Hematopoietic multipotent progenitor cell treated with erythropoietin and hydrocortisone succinate and interleukin-3 and kit ligand, for 6 days (in vitro differentiated cells): ENCODE data around the gene CNKSR3.

ENCODE experiments used
- DNase-seq: peaks from one replicate; pipeline ENCODE4 v3.0.0-alpha.2; 2015

CNKSR3 gene

DNA sequence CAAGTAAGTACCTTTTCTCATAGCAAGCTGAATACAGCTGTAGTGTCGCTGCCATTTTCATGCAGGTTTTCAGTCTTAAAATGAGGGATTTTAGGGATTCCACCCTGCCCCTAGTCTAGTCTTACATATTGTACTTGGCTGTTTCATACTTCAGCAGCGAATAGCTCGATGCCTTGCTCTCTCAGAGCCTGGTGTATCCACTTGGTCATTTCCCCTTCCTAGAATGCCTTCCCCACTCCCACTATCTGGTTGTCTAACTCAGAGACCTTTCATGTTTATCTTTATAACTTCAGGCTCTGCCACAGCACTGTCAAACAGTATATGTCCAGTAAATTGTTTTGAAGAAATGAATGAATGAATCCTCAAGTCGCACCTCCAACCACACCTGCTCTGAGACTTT, 132.8 kb downstream of the CNKSR3 start:
- DNase-seq, result no peak

DNA sequence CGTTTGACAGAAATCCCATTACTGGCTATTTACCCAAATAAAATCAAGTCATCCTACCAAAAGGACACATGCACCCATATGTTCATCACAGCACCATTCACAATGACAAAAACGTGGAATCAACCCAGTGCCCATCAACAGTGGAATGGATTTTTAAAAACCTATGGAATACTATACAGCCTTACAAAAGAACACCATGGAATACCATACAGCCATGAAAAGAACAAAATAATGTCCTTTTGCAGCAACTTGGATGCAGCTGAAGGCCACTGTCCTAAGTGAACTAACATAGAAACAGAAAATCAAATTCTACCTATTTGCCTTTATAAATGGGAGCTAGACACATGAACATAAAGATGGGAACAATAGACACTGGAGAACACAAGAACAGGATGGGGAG, 136.5 kb downstream of the CNKSR3 start:
- no peak for DNase-seq

DNA sequence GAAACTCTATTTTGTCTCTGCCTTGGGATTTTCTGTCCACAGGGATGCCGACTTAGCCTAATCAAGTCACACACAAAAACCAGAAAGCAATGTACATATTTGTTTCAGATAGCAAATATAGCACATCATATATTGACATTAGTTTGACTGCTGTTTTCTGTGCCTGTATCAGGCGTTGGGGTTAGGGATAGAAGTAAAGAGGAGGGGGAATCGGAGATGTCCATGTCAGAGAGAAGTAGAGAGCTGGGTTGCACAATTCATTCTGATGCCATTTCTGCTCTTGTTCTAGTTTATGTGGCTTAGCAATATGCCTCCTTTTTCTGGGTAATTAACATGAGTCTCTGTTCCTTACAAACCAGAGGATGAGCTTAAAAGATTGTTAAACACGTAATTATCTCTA, 139.2 kb downstream of the CNKSR3 start:
- no peak for DNase-seq

DNA sequence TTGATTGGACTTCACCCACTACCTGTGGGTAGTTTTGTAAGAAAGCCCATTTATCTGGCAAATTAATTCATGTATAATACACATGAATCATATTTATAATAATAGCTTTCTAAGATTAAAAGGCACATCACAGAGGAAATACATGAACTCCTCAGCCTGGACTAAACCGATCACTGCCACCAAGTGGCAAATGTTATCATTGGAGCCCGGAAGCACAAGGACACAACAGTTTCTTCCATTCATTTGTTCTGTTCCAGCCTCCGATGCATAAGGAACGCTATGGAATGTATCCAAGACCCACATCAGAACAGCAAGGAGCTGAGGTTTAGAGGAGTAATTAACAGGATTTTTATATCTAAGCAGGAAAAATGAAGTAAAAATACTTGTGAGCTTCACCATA, 139.9 kb downstream of the CNKSR3 start:
- DNase-seq, result peak; percentile 65

DNA sequence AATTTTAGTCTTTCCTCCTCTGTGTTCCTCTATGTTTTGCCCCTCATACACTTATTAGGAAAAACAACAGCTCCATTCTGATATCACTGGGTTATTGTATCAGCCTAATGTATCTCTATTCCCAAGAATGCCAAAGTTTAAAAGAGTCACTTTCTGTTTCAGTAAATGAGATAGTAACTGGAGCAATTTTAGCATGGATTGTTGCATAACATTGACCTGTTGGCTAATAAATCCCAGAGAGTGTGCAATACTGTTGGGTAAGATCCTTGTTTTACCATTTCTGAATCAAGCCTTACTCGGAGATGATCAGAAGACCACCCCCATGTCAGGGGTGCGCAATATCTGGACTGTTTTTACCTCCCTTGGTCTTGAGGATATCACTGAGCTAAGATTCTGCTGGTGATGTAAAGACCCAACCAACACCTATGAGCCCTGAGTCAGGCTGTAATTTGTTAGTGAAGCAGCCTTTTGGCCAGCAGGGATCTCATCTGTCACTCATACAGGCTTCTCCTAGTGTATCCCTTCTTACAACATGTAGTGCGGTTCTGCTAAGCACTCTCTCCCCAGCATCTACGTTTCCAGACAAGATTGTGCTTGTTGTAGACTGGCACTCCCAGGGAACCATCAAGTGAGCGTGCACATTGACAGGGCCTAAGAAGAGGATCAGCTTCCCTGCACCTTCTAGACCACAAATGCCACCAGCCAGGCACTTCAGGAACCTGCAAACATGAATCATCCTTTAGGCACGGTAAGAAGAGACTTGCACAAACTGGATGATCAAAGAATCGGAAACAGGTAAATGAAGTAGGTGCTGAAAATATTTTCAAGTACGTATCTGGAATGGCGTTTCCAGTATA, 142.4 kb downstream of the CNKSR3 start:
- DNase-seq, result no peak

DNA sequence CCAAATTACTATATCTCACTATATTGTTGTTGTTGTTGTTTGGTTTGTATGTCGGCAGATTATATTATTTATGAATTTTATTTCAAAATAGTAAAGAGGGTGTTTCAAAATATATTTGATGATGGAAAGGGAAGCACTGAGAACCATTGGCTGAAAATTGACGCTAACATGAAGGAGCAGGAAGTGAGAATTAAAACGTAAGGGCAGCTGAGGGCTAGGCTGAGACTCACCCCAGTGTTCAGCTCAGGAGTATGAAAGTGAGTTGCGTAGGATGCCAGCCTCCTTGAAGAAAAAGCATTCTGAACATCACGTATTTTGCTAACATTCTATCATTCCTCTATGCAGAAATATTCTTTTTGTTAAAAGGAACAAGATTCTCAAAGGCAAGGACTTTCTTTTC, 143.1 kb downstream of the CNKSR3 start:
- no peak for DNase-seq

DNA sequence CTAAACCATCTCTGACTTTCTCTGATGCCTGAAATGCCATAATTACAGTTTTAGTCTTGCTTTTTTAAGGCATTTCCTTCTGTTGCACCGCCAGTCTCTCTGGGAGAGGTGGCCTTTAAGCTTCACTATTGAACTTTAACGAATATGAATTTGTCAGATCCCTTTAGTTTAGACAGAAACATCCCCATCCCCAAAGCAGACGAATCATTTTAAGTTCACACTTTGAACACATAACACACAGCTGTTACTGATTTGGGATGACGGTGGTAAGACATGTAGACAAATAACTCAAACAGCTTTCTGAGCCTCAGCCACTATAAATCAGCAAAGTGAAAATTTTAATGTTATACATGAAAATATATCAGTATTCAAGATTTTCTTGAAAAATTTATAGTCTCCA, 146.7 kb downstream of the CNKSR3 start:
- DNase-seq, result no peak

DNA sequence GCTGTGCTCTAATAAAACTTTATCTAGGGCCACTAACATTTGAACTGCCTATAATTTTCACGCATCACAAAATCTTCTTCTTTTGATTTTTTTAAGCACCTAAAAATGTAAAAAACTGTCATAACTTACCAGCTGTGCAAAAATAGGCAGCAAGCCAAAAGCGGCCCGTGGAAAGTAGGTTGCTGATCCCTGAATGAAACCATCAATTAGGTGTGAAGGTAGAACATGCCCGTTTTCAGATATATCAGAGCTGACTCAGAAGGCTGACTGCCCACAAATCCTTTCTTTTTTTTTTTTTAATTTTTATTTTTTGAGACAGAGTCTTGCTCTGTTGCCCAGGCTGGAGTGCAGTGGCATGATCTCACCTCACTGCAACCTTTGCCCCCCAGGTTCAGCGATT, 149.0 kb downstream of the CNKSR3 start:
- no peak for DNase-seq

DNA sequence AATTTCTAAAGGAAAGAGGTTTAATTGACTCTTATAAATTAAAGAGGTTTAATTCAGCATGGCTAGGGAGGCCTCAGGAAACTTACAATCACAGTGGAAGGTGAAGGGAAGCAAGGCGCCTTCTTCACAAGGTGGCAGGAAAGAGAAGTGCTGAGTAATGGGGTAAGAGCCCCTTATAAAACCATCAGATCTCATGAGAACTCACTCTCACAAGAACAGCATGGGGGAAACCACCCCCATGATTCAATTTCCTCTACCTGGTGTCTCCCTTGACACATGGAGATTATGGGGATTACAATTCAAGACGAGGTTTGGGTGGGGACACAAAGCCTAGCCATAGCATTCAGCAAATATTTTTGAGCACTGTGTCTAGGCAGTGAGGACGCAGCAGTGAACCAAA, 150.0 kb downstream of the CNKSR3 start:
- DNase-seq, result no peak

DNA sequence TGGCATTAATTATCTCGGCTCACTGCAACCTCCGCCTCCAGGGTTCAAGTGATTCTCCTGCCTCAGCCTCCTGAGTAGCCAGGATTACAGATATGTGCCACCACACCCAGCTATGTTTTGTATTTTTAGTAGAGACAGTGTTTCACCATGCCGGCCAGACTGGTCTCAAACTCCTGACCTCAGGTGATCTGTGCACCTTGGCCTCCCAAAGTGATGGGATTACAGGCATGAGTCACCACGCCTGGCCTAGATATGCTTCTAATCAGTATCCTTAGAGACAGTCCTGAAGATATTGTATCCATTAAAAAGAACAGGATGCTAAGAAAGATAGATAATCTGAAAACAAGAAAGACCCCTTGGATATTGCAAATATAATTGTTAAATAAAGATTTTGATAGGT, 150.8 kb downstream of the CNKSR3 start:
- DNase-seq, result no peak

DNA sequence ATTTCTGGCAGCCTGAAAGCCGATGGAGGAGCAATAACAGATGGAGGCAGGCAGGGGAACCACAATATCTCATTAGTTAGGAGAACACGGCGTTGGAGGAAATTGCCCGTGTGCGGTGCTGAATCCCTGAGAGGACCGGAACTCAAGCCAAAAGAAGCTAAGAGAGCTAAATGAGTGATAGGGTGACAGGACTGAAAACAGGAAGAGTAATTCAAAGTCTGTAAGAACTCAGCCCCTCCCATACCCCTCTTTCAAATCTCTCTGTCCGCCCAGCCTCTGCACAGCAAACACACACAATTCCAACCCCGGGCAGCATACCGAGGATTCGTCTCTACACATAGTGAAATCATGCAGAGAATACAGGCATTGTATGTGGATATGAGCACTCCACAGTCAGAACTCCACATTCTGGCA, 151.3 kb downstream of the CNKSR3 start:
- peak; percentile 51 for DNase-seq

DNA sequence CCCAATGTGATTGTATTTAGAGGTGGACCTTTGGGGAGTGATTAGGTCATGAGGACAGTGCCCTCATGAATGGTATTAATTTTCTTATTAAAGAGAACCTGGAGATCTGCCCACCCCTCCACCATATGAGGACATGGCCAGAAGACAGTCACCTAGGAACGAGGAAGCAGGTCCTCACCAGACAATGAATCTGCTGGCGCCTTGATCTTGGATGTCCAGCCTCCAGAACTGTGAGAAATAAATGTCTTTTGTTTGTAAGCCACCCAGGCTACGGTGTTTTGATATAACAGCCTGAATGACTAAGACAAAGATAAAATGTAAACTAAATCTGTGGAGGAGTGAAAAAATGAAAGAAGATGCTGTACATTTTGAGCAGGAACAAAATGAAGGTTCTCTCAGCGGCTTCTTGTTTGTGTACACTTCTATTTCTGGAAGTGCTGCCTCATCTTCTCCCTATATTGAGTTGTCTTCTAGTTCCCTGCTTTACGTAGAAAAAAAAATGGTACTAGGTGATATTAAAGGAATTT, 152.4 kb downstream of the CNKSR3 start:
- DNase-seq, result no peak

DNA sequence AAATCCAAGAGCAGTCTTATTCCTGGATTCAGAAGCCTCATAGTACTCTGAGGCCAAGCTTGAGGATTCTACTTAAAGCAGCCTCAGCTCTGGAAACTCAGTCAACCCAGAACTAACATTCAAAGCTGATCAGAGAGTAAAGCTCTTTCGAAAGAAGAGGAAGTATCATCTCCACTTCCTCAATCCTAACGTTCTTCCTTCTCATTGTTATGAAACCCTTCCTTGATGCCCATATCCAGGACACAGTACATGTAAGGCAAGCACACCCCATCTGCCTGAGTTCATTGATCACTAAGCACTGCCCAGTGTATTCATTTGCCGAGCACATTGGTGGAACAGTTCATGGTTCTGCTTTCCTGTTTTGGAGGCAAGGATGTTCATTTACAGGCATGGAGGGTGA, 153.8 kb downstream of the CNKSR3 start, which contains the start of gene IPCEF1:
IPCEF1 (minus strand) TSS at position 114 of the 400 bp plus-strand sequence. CDS start 90,856 bp downstream, outside the sequence.
- peak; percentile 41 for DNase-seq

DNA sequence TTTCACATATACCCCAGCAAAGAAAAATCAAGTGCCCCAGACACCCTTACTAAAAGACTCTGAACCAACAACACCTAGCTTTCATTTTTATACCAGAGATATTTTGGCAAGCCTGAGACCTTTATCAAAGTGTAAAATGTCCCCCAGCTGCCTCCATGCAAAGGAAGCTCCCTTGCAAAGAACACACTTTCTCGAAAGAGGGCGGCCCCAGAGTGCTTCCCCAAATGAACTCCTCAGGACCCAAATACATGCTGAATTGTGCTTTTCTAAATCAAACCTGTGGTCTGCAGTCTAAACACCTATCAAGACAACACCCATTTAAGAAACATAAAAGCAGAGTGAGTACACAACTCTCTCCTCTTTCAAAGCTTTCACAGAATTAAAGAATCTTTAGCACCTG, 154.4 kb downstream of the CNKSR3 start:
- no peak for DNase-seq

DNA sequence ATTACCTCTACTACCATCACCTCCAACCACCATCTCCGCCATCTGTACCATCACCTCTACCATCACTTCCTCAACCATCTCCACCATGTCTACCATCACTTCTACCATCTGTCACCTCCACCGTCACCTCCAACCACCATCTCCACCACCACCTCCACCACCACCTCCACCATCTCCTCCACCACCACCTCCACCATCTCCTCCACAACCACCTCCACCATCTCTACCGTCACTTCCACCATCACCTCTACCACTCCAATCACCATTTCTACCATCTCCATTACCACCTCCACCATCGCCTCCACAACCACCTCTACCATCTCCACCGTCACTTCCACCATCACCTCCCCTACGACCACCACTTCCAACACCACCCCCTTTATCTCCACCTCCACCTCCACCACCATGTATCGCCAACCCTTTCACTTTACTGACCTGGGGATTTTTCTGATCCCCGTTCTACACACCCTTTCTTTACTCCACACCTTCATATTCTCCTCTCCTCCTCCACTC, 156.2 kb downstream of the CNKSR3 start:
- DNase-seq, result no peak

DNA sequence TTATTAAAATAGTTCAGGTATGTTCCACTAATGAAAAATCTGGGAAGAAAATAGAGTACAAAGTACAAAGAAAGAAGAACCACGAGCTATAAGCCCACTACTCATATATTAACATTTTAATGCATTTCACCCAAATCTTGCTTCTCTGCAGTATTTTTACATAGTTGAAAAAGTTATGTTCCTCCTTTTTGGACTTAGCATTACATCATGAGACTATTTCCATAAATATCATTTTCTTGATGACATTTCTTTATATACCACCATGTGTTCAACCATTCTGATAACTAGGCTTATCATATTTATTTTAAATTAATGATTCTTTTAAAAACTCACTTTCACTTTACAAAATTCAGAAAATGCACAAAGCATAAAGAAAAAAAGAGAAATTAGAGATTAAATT, 156.9 kb downstream of the CNKSR3 start:
- no peak for DNase-seq

DNA sequence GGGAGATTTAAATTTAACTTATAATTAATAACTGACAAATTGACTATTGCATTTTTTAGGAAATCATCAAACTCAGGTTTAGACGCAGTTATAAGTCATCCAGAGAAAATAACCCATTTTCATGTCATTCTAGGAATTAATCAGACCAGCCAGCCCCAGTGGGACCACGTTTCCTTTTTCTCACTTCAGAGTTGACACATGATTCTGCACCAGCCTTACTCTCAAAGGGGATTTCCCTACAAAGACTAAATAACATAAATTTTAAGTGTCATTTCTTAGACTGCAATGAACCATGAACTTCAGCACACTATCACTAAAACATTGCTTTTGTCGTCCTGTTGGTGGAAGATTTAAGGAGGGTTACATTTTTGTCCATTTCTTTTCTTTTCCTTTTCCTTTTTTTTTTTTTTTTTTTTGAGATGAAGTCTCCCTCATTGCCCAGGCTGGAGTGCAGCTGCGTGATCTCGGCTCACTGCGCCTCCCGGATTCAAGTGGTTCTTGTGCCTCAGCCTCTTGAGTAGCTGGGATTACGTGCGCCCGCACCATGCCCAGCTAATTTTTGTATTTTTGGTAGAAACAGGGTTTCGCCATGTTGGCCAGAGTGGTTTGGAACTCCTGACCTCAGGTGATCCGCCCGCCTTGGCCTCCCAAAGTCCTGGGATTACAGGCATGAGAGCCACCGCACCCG, 157.4 kb downstream of the CNKSR3 start:
- no peak for DNase-seq

DNA sequence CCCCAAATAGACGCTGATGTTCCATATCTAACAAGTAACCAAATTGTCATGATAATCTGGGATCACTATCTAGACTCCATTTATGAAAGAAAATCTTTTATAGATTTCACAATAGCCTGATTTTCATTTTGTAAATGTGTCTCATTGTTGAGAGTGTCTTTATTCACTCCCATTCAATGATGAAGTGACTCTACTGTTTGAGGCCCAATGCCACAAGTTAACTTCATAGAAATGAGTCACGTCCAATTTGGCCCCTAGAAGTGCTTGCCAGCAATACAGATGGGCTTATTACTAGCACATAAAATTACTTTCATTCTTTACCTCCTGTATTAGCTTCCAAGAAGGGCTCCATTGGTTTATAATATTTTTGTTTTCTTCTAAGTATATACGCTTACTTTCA, 160.2 kb downstream of the CNKSR3 start:
- no peak for DNase-seq

DNA sequence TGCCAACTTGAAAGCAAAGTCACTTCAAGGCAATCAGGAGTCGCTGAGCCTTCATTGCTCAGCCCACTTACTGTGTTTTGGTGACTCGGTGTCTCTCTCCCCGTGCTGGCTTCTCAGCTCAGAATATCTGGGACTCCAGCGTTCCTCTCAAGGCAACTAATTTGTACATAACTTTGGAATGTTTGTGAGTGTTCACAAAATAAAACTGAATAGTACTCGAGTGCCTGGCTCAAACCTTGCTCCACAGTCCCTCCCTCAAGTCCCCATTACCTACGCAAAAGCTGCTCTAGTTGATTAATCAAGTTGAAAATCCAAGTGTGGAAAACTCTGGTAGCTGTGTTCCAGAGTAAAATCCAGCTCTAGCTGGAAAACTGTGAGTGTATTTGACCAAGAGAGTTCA, 162.5 kb downstream of the CNKSR3 start:
- DNase-seq, result no peak

DNA sequence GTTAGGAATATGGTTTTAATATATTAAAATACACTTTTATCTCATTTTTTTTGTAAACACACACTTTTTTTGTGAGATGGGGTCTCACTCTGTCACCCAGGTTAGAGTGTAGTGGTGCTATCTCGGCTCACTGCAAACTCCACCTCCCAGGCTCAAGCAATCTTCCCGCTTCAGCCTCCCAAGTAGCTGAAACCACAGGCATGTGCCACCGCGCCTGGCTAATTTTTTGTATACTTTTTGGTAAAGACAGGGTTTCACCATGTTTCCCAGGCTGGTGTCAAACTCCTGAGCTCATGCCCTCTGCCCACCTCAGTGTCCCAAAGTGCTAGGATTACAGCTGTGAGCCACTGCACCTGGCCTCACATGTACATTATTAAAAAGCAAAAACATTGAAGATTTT, 164.7 kb downstream of the CNKSR3 start:
- no peak for DNase-seq

DNA sequence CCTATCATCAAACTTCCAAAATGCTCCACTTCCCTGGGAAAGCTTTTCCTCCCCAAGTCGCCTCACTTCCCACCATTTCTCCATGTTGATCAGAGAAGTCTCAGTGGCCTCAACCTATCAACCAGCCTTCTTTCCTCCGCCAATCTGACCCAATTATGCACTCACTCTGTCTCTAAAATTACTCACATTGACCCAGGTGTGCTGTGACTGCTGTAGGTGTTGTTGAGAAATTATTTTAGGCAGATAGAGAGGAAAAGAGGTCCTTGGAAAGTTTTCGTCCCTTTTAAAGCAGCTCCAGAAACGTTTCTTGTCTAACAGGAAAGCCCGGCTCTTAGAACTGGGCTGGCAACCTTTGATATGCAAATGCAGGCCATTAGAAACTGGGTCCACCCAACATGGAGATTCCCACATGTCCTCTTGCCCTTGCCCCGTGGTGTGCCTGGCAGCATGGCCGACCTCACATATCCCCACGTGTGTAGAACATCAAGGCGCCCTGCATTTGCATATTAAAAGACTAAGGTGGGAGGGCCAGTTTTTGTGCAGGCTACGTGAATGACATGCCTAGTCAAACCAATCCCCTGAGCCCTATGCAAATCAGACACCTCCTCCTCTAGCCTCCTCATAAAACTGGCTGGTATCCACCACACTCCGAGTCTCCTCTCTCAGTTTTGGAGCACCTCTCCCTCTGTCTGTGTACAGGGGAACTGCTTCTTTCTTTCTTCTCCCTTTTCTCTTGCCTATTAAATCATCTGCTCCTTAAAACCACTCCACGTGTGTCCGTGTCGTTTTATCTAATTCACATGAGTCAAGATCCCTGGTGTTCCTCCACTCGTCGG, 166.8 kb downstream of the CNKSR3 start:
- peak; percentile 50 for DNase-seq

DNA sequence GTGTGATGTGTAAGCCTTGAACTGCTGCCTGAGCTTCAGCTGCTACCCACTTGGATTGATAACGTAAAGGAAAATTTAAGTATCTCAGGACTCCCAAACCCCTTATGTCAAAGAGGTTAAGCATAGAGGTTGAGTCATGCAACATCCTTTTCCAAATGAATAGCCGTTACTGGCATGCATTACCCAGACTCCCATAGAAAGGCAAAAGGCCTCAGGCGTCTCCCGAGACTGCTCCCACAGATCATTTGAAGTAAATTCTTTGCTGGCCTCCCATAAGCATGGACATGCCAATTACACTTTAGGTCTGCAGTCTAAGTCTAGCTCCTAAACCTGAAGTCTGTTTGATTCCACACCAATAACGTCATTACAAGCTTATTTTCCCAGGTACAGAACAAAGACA, 168.6 kb downstream of the CNKSR3 start:
- no peak for DNase-seq

DNA sequence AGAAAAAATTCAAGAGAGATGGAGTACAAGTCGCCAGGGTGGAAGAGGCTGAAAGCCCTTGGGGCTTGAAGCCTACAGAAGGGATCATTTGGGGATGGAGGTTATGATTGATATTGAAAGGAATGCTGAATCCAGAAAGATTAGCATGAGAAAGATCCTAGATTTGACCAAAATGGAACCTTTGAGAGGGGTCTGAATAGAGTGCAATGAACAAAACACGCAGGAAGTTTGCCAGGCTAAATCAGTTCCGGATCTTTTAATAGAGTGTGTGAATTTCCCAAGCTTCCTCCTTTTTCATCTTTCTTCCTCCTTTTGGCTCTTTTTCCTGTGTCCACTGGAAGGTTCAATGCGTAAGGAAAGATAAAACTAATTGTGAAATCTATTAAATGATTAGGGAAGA, 169.1 kb downstream of the CNKSR3 start:
- no peak for DNase-seq
